ENCODE results near the gene SELENOV.

The SELENOV gene

GRCh38 chr19:39496063-39496462 lies 18.9 kb upstream of the SELENOV start:
- DNase-seq: no peak

GRCh38 chr19:39497701-39497995 lies 17.3 kb upstream of the SELENOV start:
- no peak for DNase-seq

DNA sequence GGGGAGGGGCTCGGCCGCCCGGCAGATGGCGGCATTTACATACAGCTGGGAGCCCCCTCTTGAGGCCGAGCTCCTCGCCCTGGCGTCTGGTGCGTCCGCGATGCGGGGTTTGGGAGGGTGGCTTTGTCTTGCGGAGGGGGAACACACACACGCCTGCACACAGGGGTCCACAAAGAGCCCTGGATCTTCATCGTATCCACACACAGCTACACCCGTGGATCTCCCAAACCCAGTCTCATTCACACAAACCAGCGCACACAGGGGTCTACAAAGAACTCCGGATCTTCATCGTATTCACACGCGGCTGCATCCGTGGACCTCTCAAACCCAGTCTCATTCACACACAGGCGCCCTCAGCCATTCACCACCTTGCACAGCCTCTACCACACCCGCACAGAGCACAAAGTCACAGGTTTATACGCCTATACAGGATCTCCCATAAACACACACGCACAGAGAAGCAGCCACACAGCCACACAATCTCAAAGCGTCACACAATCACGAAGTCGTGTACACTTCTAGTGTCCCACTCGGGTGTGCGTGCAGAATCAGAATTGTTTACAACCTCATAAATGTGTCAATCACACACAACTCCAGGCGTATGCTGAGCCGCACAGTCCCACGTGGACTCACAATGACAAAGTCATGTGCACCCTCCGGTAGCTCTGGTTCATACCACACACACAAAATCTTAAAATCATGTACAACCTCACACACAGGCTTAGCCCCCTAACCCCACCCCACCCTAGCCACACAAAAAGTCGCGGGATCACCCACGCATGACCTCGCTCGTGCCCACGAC lies 16.7 kb upstream of the SELENOV start:
- DNase-seq: no peak

DNA sequence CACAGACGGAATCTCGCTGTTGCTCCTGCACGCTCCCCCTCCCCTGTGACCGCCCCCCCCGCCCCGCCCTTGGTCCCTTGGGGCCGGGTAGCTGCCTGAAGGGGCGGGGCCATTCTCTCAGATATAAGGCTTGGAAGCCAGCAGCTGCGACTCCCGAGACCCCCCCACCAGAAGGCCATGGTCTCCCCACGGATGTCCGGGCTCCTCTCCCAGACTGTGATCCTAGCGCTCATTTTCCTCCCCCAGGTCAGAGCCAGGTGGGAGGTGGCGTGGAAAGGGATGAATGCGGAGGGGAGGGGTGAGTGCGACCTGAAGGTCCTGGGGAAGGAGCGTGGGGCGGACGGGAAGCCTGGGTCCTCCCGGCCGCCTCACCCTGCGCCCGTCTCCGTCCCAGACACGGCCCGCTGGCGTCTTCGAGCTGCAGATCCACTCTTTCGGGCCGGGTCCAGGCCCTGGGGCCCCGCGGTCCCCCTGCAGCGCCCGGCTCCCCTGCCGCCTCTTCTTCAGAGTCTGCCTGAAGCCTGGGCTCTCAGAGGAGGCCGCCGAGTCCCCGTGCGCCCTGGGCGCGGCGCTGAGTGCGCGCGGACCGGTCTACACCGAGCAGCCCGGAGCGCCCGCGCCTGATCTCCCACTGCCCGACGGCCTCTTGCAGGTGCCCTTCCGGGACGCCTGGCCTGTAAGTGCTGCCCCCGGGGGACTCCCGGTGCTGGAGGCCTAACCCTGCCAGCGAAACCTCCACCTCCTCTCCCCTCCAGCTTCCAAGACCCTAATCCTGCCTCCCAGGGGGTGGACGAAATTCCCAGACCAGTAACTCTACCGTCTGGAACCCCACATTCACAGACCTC lies 15.9 kb upstream of the SELENOV start, which contains the start of gene DLL3:
Gene DLL3, plus strand, starts transcription at position 150 of the 845 bp plus-strand sequence. Its CDS starts 28 bp downstream, at position 178.
- DNase-seq: no peak

DNA sequence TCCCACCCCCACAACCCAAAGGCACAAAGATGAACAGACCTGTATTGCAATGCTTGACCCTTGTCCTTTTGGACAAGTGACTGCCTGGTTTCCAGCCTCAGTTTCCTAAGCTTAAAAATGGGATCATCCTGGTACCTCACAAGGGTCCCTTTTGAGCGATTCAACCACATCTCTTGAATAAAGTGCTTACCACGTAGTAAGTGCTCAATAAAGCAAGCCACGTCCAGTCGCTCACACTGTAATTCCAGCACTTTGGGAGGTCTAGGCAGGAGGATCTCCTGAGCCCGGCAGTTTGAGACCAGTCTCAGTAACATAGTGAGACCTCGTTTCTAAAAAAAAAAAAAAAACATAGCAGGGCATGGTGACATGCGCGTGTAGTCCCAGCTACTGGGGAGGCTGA lies 15.0 kb upstream of the SELENOV start:
- DNase-seq: no peak

DNA sequence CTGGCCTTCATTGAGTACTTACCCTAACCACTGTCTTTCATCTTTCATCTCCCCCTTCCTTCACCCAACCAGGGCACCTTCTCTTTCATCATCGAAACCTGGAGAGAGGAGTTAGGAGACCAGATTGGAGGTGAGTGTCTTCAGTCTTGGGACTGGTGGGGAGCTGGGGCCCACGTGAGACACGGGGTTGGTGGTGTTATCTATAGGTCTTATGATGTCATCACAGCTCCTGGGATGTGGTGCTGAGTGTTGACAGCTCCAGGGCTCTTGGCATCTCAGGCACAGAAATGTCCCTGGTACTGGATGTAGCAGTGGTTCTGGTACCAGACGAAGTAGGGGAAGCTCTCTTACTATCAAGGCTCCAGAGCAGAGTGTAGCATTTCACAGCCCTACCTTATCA lies 14.4 kb upstream of the SELENOV start:
- DNase-seq: no peak

GRCh38 chr19:39501340-39501739 lies 13.6 kb upstream of the SELENOV start:
- no peak for DNase-seq

- no peak for DNase-seq
Observed at GRCh38 chr19:39502640-39503417, 12.1 kb upstream of the SELENOV start.

DNA sequence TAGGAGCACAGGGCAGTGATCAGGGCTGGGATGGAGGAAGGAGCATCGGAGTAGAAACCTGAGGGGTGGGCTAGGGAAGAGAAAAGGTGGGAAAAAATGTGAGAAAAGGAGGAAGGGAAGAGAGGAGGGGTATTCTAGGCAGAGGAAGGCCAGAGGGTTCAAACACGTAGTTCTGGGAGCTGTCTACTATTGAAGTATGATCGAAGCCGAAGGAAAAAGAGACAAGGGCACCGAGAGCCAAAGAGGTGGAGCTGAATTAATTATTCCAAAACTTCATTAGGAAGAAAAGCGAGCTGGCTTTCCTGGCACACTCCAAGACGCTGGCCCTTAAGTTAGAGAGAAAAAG lies 8.4 kb upstream of the SELENOV start:
- no peak for DNase-seq

- no peak for DNase-seq
Observed at GRCh38 chr19:39506944-39507714, 7.8 kb upstream of the SELENOV start.

GRCh38 chr19:39507715-39508364 lies 7.1 kb upstream of the SELENOV start:
- no peak for DNase-seq

DNA sequence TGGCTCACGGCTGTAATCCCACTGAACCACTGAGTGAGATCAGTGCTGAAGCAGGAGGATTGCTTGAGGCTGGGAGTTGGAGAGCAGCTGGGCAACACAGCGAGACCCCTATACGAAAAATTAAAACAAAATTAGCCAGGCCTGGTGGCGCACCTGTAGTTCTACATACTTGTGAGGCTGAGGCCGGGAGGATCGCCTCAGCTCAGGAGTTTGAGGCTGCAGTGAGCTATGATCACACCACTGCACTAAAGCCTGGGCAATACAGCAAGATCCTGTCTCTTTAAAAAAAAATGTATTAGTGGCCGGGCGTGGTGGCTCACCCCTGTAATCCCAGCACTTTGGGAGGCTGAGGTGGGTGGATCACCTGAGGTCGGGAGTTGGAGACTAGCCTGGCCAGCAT lies 6.3 kb upstream of the SELENOV start:
- no peak for DNase-seq

- DNase-seq: no peak
Observed at GRCh38 chr19:39509233-39509632, 5.7 kb upstream of the SELENOV start.

GRCh38 chr19:39512988-39513387 lies 2.0 kb upstream of the SELENOV start:
- DNase-seq: no peak

- DNase-seq: no peak
Observed at GRCh38 chr19:39515551-39516191, 732 bp downstream of the SELENOV start.

GRCh38 chr19:39516270-39516669 lies 1.3 kb downstream of the SELENOV start:
- DNase-seq: no peak

GRCh38 chr19:39517432-39517831 lies 2.5 kb downstream of the SELENOV start:
- no peak for DNase-seq

- no peak for DNase-seq
Observed at GRCh38 chr19:39518458-39518857, 3.5 kb downstream of the SELENOV start.

- DNase-seq: no peak
Observed at GRCh38 chr19:39518975-39519374, 4.0 kb downstream of the SELENOV start.

GRCh38 chr19:39520541-39521484 lies 5.9 kb downstream of the SELENOV start:
- DNase-seq: no peak

DNA sequence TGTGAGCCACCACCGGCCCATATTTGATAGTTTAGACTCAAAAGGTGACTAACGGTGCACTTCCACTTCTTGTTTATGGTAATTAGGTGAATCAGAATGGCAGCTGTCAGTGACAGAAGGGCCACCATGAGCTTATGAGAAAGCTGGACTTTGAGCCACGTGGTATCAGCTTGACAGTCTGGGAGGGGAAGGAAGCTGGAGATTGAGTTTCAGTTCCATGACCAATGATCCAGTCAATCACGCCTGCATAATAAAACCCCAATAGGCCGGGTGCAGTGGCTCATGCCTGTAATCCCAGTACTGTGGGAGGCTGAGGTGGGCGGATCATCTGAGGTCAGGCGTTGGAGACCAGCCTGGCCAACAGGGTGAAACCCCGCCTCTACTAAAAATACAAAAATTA lies 9.6 kb downstream of the SELENOV start:
- no peak for DNase-seq
